ENCODE results near the gene BTRC. TPM values are rescaled to one million over a fixed set of nuclear protein-coding genes. Genes with fewer than 3 reads are reported as not detected.
"Not testable (repeated sequence)": the region's sequence is repeated elsewhere in the genome, so short reads cannot be mapped to it uniquely, and the experiment has no call there.

The BTRC gene
- total RNA-seq, 2 donors from 2014 or later: 16.0 to 25.4 TPM

- Histone ChIP-seq H3K9me3 (no peaks in the 10 kb centered on the region), H3K4me1 (replicated peaks) (no peaks in the 10 kb centered on the region), H3K4me3 (no peak overlapping the region), H3K27me3 (replicated peaks; ENCODE audit: insufficient read depth) (no peaks in the 10 kb centered on the region), H3K36me3 (no peaks in the 10 kb centered on the region), H3K27ac (no peak overlapping the region)
- DNase-seq (ENCODE audit: low spot score): no peak
- TF ChIP-seq POLR2AphosphoS5 (IDR thresholded peaks at IDR 0.05) (no peak), CTCF (IDR thresholded peaks at IDR 0.05) (no peak), POLR2A (IDR thresholded peaks at IDR 0.05) (no peak)
- 68% methylated on average over 21 of the region's 21 CpGs for WGBS
- intact Hi-C loops (cut with DNase I): no loop called here
These were observed 31.5 kb upstream of the BTRC start for GRCh38 chr10:101322266-101323108.

- no peak overlapping the region for H3K27ac ChIP-seq
- no peaks in the 10 kb centered on the region for H3K9me3 ChIP-seq
- H3K4me3 ChIP-seq: no peak overlapping the region
- no peaks in the 10 kb centered on the region for H3K36me3 ChIP-seq
- intact Hi-C loops (cut with DNase I): no loop called here
- no peaks in the 10 kb centered on the region for H3K4me1 ChIP-seq (replicated peaks)
- WGBS: 87% methylated on average over 2 of the region's 2 CpGs
- TF ChIP-seq POLR2AphosphoS5 (IDR thresholded peaks at IDR 0.05): no peak
- TF ChIP-seq POLR2A (IDR thresholded peaks at IDR 0.05): no peak
- TF ChIP-seq CTCF (IDR thresholded peaks at IDR 0.05): no peak
- H3K27me3 ChIP-seq (replicated peaks; ENCODE audit: insufficient read depth): no peaks in the 10 kb centered on the region
- no peak for DNase-seq (ENCODE audit: low spot score)
These were observed 30.5 kb upstream of the BTRC start for GRCh38 chr10:101323495-101323894.

GRCh38 chr10:101327454-101327853 is 26.5 kb upstream of the BTRC start:
- DNase-seq (ENCODE audit: low spot score); H3K4me1 ChIP-seq (replicated peaks): not testable (repeated sequence)
- WGBS: 93% methylated on average over 1 of the region's 1 CpG

GRCh38 chr10:101329341-101330032 is 24.5 kb upstream of the BTRC start:
- 94% methylated on average over 3 of the region's 3 CpGs for WGBS
- H3K27me3 ChIP-seq (replicated peaks; ENCODE audit: insufficient read depth): no peaks in the 10 kb centered on the region
- H3K27ac ChIP-seq: no peak overlapping the region
- H3K36me3 ChIP-seq: no peaks in the 10 kb centered on the region
- H3K9me3 ChIP-seq: no peaks in the 10 kb centered on the region
- intact Hi-C loops (cut with DNase I): no loop called here
- no peak for DNase-seq (ENCODE audit: low spot score)
- TF ChIP-seq POLR2A (IDR thresholded peaks at IDR 0.05): no peak
- no peak for TF ChIP-seq CTCF (IDR thresholded peaks at IDR 0.05)
- no peak for TF ChIP-seq POLR2AphosphoS5 (IDR thresholded peaks at IDR 0.05)
- no peaks in the 10 kb centered on the region for H3K4me1 ChIP-seq (replicated peaks)
- H3K4me3 ChIP-seq: no peak overlapping the region

More at GRCh38 chr10:101327454-101327853, 26.5 kb upstream of the BTRC start:
- intact Hi-C loops (cut with DNase I); H3K36me3 ChIP-seq; H3K9me3 ChIP-seq; H3K4me3 ChIP-seq; H3K27me3 ChIP-seq (replicated peaks; ENCODE audit: insufficient read depth); H3K27ac ChIP-seq: not testable (repeated sequence)

- intact Hi-C loops (cut with DNase I): no loop called here
- H3K4me3 ChIP-seq: no peak overlapping the region
- WGBS: 89% methylated on average over 4 of the region's 4 CpGs
- no peak for DNase-seq (ENCODE audit: low spot score)
- no peaks in the 10 kb centered on the region for H3K27me3 ChIP-seq (replicated peaks; ENCODE audit: insufficient read depth)
- TF ChIP-seq CTCF (IDR thresholded peaks at IDR 0.05) (no peak), POLR2AphosphoS5 (IDR thresholded peaks at IDR 0.05) (no peak), POLR2A (IDR thresholded peaks at IDR 0.05) (no peak)
- no peak overlapping the region for H3K27ac ChIP-seq
- H3K9me3 ChIP-seq: no peaks in the 10 kb centered on the region
- no peaks in the 10 kb centered on the region for H3K36me3 ChIP-seq
- H3K4me1 ChIP-seq (replicated peaks): no peaks in the 10 kb centered on the region
These were observed 23.7 kb upstream of the BTRC start for GRCh38 chr10:101330231-101330630.

Data from prostate gland (tissue), 2 donors.